ENCODE measurements around the gene NIPAL4.
"Not testable (repeated sequence)": the region's sequence is repeated elsewhere in the genome, so short reads cannot be mapped to it uniquely, and the experiment has no call there.

- TF ChIP-seq LEF1 (IDR thresholded peaks at IDR 0.05; ENCODE audit: borderline replicate concordance); ELF4 (IDR thresholded peaks at IDR 0.05): not testable (repeated sequence)
Measured at GRCh38 chr5:157429920-157430319, 30.1 kb upstream of the NIPAL4 start.
